ENCODE results near the gene P3R3URF.

The P3R3URF gene

DNA sequence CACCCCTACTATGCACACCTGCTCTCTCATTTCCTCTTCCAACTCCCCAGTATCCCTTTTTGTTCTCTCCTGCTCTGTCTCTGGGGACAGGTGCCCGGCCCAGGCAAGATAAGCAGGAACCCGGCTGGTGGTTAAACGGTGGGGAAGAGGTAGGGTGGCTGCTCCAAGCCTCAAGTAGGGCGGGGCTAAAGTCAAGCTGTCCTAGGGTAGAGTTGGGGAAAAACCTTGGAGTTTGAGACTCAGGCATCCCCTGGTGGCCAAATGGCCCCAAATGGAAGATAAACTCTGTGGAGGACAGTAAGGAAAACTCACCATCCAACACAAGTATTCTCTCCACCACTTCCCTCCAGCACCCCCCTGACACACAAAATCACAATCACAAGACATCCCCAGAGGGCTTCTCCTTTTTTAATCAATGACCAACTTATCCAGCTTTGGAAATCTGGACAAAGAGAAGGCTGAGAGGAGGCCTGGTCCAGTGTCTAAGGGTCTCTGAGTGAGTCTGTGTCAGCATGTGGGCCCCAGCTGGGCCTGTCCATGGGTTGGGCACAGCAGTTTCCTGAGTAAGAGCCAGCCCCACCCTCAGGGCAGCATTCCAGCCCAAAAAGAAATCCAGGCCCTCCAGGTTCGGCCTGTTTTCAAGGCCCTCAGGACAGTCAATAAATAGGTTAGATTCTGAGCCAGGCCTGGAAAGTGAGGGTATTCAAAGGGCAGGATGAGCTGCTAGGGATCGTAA, 12.2 kb upstream of the P3R3URF start:
- TF ChIP-seq, protein P1, sequence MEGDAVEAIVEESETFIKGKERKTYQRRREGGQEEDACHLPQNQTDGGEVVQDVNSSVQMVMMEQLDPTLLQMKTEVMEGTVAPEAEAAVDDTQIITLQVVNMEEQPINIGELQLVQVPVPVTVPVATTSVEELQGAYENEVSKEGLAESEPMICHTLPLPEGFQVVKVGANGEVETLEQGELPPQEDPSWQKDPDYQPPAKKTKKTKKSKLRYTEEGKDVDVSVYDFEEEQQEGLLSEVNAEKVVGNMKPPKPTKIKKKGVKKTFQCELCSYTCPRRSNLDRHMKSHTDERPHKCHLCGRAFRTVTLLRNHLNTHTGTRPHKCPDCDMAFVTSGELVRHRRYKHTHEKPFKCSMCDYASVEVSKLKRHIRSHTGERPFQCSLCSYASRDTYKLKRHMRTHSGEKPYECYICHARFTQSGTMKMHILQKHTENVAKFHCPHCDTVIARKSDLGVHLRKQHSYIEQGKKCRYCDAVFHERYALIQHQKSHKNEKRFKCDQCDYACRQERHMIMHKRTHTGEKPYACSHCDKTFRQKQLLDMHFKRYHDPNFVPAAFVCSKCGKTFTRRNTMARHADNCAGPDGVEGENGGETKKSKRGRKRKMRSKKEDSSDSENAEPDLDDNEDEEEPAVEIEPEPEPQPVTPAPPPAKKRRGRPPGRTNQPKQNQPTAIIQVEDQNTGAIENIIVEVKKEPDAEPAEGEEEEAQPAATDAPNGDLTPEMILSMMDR (IDR thresholded peaks at IDR 0.05; ENCODE audit: low read depth, low read length): no peak
- H3K4me3 ChIP-seq (replicated peaks in 1 of 2; ENCODE audit: low read depth in 2 of 2, low read length in 2 of 2): no peak overlapping the region
- no peak for DNase-seq (ENCODE audit: low read depth in 2 of 2)

DNA sequence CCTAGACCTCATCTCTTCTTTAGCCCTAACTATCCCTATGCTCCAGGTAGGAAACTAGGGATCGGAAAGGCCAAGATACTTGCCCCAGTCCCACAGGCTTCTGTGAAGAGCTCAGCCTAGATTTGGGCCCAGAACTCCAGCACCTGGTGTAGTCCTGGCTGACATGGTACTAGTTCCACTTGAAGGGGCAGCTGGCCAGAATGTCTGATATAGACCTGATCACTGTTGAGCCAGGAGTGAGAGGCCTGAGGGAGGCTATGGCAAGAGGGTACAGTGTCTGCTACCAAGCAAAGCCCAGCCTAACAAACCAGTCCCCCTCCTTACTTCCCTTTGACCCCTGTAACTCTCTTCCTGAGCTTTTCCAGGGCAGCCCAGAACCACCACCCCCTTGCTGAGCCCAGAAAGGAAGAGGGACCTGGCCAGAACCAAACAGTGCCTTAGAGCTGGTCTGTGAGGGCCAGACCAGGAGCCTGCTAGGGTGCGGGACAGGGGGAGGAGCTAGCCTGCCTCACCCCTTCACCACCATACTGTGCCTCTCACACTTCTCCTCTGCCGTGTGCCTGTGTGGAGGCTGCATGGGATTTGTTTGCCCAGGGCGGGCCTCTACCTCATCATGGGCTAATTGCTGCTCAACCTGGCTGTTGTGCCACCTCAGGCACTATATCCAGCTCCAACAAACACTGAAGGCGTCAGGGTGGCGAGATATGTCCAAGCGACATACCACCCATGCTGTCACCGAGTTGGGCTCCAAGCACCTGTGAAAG, 11.0 kb upstream of the P3R3URF start:
- TF ChIP-seq, protein P1 (IDR thresholded peaks at IDR 0.05; ENCODE audit: low read depth, low read length): no peak
- H3K4me3 ChIP-seq (replicated peaks in 1 of 2; ENCODE audit: low read depth in 2 of 2, low read length in 2 of 2): no peak overlapping the region
- DNase-seq (ENCODE audit: low read depth in 2 of 2): no peak

DNA sequence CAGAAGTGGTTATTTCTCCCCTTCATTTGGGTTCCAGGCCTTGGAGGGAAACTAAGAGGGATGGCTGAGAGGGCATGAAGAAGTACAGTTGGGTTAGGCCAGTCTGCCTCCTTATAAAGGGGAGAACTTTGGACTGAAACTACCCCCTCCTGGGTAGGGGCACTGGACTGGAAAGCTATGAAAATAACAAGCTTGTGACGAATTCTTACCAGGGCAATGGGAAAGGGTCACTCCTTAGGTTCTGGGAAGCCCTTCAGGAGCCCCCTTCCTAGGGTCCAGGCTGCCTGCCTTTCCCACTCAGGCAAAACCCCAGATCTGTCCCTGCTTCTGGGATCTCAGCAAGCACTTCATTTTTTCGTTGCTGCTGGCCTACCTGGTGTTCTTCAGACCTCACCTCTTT, 9.8 kb upstream of the P3R3URF start:
- no peak for DNase-seq (ENCODE audit: low read depth in 2 of 2)
- TF ChIP-seq, protein P1 (IDR thresholded peaks at IDR 0.05; ENCODE audit: low read depth, low read length): no peak
- no peak overlapping the region for H3K4me3 ChIP-seq (replicated peaks in 1 of 2; ENCODE audit: low read depth in 2 of 2, low read length in 2 of 2)

DNA sequence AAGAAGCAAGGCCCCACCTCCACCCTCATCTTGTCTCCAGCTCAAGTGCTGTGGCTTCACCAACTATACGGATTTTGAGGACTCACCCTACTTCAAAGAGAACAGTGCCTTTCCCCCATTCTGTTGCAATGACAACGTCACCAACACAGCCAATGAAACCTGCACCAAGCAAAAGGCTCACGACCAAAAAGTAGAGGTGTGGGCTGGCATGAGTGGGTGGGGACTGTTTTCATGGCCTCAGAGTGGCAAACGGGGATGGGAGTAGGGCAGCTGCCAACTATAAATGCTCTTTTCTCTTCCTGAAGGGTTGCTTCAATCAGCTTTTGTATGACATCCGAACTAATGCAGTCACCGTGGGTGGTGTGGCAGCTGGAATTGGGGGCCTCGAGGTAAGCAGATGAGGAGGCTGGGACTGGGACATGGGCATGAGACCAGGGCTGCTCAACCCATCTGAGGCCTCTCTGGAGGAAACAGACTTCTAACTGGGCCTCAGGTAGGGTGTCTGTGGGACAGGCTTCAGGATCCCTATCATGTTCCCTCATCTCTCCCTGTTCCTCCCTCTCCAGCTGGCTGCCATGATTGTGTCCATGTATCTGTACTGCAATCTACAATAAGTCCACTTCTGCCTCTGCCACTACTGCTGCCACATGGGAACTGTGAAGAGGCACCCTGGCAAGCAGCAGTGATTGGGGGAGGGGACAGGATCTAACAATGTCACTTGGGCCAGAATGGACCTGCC, 8.8 kb upstream of the P3R3URF start:
- TF ChIP-seq, protein P1 (IDR thresholded peaks at IDR 0.05; ENCODE audit: low read depth, low read length): no peak
- H3K4me3 ChIP-seq (replicated peaks in 1 of 2; ENCODE audit: low read depth in 2 of 2, low read length in 2 of 2): no peak overlapping the region
- DNase-seq (ENCODE audit: low read depth in 2 of 2): no peak

DNA sequence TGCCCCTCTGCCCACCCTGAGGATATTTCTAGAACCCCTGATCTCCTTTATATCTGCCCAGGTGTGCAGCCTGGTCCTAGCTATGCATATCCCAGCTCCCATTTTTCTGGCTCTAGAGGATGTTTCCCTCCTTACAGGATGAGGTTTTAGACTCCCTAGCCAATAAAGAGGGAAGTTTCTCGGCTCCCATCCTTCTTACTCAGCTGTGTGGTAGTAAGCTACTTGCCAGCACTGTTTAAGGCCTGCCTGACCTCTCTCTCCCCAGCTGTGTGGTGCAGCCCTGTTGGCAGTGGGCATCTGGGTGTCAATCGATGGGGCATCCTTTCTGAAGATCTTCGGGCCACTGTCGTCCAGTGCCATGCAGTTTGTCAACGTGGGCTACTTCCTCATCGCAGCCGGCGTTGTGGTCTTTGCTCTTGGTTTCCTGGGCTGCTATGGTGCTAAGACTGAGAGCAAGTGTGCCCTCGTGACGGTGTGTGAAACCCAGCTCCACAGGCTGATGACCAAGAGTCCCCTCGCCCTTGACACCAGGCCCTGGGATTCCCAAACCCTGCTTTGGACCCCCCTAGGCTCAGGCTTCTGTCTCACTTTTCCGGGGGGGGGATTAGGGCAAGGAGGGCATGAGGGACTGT, 7.8 kb upstream of the P3R3URF start:
- DNase-seq (ENCODE audit: low read depth in 2 of 2): no peak
- TF ChIP-seq, protein P1 (IDR thresholded peaks at IDR 0.05; ENCODE audit: low read depth, low read length): no peak
- H3K4me3 ChIP-seq (replicated peaks in 1 of 2; ENCODE audit: low read depth in 2 of 2, low read length in 2 of 2): no peak overlapping the region

DNA sequence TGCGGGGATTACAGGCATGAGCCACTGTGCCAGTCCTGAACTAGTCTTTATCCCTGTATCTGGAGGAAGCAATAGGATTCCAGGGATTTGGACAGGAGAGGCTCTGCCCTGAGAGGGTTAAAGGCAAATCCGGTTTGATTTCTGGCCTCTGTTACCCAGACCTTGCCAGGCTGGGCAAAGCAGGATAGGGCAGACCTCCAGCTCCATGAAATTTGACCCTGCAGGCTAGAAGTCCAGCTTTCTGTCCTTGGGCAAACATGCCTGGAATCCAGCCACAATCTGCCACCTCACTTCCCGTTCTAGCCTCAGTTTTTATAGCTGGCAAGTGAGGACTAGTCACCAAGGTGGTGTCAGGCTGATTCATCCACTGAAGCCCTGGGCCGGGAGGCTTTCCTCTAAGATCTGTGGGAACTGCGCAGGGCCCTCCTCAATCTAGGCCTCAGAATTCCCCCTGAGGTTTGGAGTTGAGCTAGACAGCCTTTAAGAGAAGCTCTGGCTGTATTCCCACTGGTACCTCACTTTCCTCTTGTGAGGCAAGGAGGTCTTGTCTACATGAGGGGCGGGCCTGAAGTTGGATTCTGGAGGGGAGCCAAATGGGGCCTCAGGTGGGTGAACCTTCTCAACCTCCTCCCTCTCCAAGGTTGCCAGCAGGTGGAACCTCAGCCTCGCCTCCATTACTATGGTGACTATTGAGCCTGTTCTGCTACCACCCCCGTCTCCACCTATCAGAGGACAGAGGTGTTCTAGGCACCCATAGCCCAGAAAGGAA, 7.0 kb upstream of the P3R3URF start:
- TF ChIP-seq, protein P1 (IDR thresholded peaks at IDR 0.05; ENCODE audit: low read depth, low read length): no peak
- DNase-seq (ENCODE audit: low read depth in 2 of 2): peak; percentile 91 to 97
- H3K4me3 ChIP-seq (replicated peaks in 1 of 2; ENCODE audit: low read depth in 2 of 2, low read length in 2 of 2): no peak overlapping the region
